HCT116 (cell line): Measurements from ENCODE around the gene LFNG. TPM values are rescaled to one million over a fixed set of nuclear protein-coding genes. Genes with fewer than 3 reads are reported as not detected.

Experiments
- ATAC-seq: fragments of 200-7000 bp; cut with Tn5 transposase; 2 replicates; pipeline ENCODE4 v1.9.1; 2020; ENCODE audit warnings: mild to moderate bottlenecking, moderate library complexity
- BruUV-seq: library from RNA; stranded (reverse); fragments of 400-500 nt; replicated peaks from 2 replicates; lab custom pipeline; 2021; lab: Mats Ljungman, UMichigan
- CTCF ChIA-PET: fragments of 300-600 bp; sonication (Branson Sonifier 250); formaldehyde crosslinking; loops from one replicate; lab custom pipeline; 2021; ENCODE audit warnings: antibody characterized with exemption; lab: Charles Lee
- POLR2A ChIA-PET: fragments of 300-600, 350-600 bp; sonication (Branson Sonifier 250); formaldehyde crosslinking; loops from one replicate; lab custom pipeline; 2021; ENCODE audit warnings: antibody characterized with exemption; lab: Charles Lee
- RAD21 ChIA-PET, 2 experiments: fragments of 300-600 bp; sonication (Branson Sonifier 250); formaldehyde crosslinking; loops; one replicate each; lab custom pipeline; 2023; ENCODE audit warnings: low total read pairs in 2 of 2; ENCODE audit not compliant: uncharacterized antibody in 2 of 2, unreplicated experiment in 2 of 2, low non-redundant PET in 1 of 2; lab: Charles Lee
- DNase-seq: peaks from one replicate; pipeline ENCODE4 v3.0.0-alpha.2; 2010; ENCODE audit warnings: low read depth, low spot score
- H2AFZ ChIP-seq: fragments of 200-600 bp; shearing (Covaris generic), sonication (generic); 2 replicates; pipeline ENCODE4 v1.6.1; 2017; ENCODE audit warnings: low read depth, mixed run types, mixed read lengths, antibody characterized with exemption, low read length; ENCODE audit not compliant: poor library complexity, severe bottlenecking
- H3K27ac ChIP-seq: 2 replicates; pipeline ENCODE4 v1.5.1; 2012; ENCODE audit warnings: low read depth, low read length
- H3K27me3 ChIP-seq: fragments of 200-600 bp; sonication (generic); 2 replicates; pipeline ENCODE4 v1.6.1; 2016; ENCODE audit warnings: mixed run types, low read length, mixed read lengths; ENCODE audit not compliant: insufficient read depth
- H3K36me3 ChIP-seq, 2 experiments: fragments of 200-500 bp in 1 of 2; fragments of 200-600 bp in 1 of 2; sonication (Bioruptor generic) in 1 of 2; sonication (generic) in 1 of 2; 2 replicates each; pipeline versions ENCODE4 v1.5.1 to v1.6.1; 2014 to 2016; ENCODE audit warnings: low read length in 2 of 2, inconsistent platforms in 1 of 2, mixed read lengths in 1 of 2, mixed run types in 1 of 2; ENCODE audit not compliant: insufficient read depth in 2 of 2, control insufficient read depth in 1 of 2
- H3K4me1 ChIP-seq, 2 experiments: fragments of 200-600 bp in 1 of 2; sonication (generic) in 1 of 2; 2 replicates each; pipeline versions ENCODE4 v1.5.1 to v1.6.1; 2012 to 2017; ENCODE audit warnings: low read length in 2 of 2, inconsistent platforms in 1 of 2, mild to moderate bottlenecking in 1 of 2, mixed read lengths in 1 of 2, mixed run types in 1 of 2, moderate library complexity in 1 of 2; ENCODE audit not compliant: insufficient read depth in 2 of 2, control insufficient read depth in 1 of 2
- H3K4me2 ChIP-seq: fragments of 200-600 bp; sonication (generic); 2 replicates; pipeline ENCODE4 v1.6.1; 2017; ENCODE audit warnings: mixed run types, low read length, mixed read lengths
- H3K4me3 ChIP-seq, 2 experiments: fragments of 200-600 bp in 1 of 2; sonication (generic) in 1 of 2; replicated peaks in 1 of 2; 2 replicates each; pipeline ENCODE4 v1.5.1; 2011 to 2016; ENCODE audit warnings: low read length in 2 of 2, control low read depth in 1 of 2, low read depth in 1 of 2, mild to moderate bottlenecking in 1 of 2, mixed read lengths in 1 of 2, mixed run types in 1 of 2
- H3K79me2 ChIP-seq: fragments of 200-600 bp; sonication (generic); 2 replicates; pipeline ENCODE4 v1.6.1; 2017; ENCODE audit warnings: mild to moderate bottlenecking, mixed run types, low read length, moderate library complexity, mixed read lengths; ENCODE audit not compliant: insufficient read depth
- H3K9ac ChIP-seq: fragments of 200-600 bp; sonication (generic); 2 replicates; pipeline ENCODE4 v1.6.1; 2016; ENCODE audit warnings: low read length, mixed read lengths
- H3K9me2 ChIP-seq: fragments of 200-600 bp; sonication (generic), shearing (Covaris generic); 2 replicates; pipeline ENCODE4 v1.6.1; 2017; ENCODE audit warnings: mixed run types, mild to moderate bottlenecking, moderate library complexity; ENCODE audit not compliant: insufficient read depth
- H3K9me3 ChIP-seq, 2 experiments: fragments of 200-500 bp in 1 of 2; fragments of 200-600 bp in 1 of 2; sonication (Bioruptor generic) in 1 of 2; sonication (generic) in 1 of 2; 2 replicates each; pipeline ENCODE4 v1.6.1; 2014 to 2017; ENCODE audit warnings: low read length in 2 of 2, mixed read lengths in 2 of 2, inconsistent platforms in 1 of 2, low read depth in 1 of 2, mild to moderate bottlenecking in 1 of 2, mixed run types in 1 of 2, moderate library complexity in 1 of 2; ENCODE audit not compliant: control insufficient read depth in 1 of 2, insufficient read depth in 1 of 2
- H4K20me1 ChIP-seq: fragments of 200-600 bp; sonication (generic), shearing (Covaris generic); 2 replicates; pipeline ENCODE4 v1.6.1; 2017; ENCODE audit warnings: mixed run types, mild to moderate bottlenecking, moderate library complexity; ENCODE audit not compliant: insufficient read depth
- ATF3 ChIP-seq: IDR thresholded peaks from 2 replicates; pipeline ENCODE4 v1.6.1; 2012
- CBX3 ChIP-seq: IDR thresholded peaks from 2 replicates; pipeline ENCODE4 v1.6.1; 2012; ENCODE audit warnings: low read depth
- CTCF ChIP-seq, 3 experiments: fragments of 200-600 bp in 1 of 3; sonication (generic) in 1 of 3; IDR thresholded peaks in 2 of 3; conservative IDR thresholded peaks in 1 of 3; 2 replicates each; pipeline ENCODE4 v1.5.1; 2012 to 2017; ENCODE audit warnings: low read depth in 2 of 3, low read length in 2 of 3, antibody characterized with exemption in 1 of 3, borderline replicate concordance in 1 of 3, control low read depth in 1 of 3, mild to moderate bottlenecking in 1 of 3, mixed read lengths in 1 of 3, mixed run types in 1 of 3, moderate library complexity in 1 of 3; ENCODE audit not compliant: insufficient read depth in 1 of 3
- POLR2A ChIP-seq: IDR thresholded peaks from 2 replicates; pipeline ENCODE4 v1.7.0; 2011; ENCODE audit warnings: borderline replicate concordance; ENCODE audit not compliant: insufficient read depth, insufficient read length; ENCODE audit errors: extremely low read depth
- POLR2AphosphoS5 ChIP-seq: IDR thresholded peaks from 2 replicates; pipeline ENCODE4 v1.6.1; 2011; ENCODE audit warnings: mild to moderate bottlenecking, low read depth, low read length, moderate library complexity
- REST ChIP-seq: IDR thresholded peaks from 2 replicates; pipeline ENCODE4 v1.6.1; 2012; ENCODE audit warnings: low read depth
- SIN3A ChIP-seq: IDR thresholded peaks from 2 replicates; pipeline ENCODE4 v1.6.1; 2012; ENCODE audit warnings: low read depth
- SP1 ChIP-seq: IDR thresholded peaks from 2 replicates; pipeline ENCODE4 v1.6.1; 2012; ENCODE audit warnings: low read depth
- TCF7L2 ChIP-seq: IDR thresholded peaks from 2 replicates; pipeline ENCODE4 v1.7.0; 2011; ENCODE audit warnings: borderline replicate concordance, inconsistent platforms; ENCODE audit not compliant: insufficient read depth, insufficient read length; ENCODE audit errors: extremely low read depth
- ZFX ChIP-seq: fragments of 450-650 bp; IDR thresholded peaks from 2 replicates; pipeline ENCODE4 v1.6.1; 2017
- ZNF274 ChIP-seq: fragments of 200-500 bp; sonication (Bioruptor generic); IDR thresholded peaks from 2 replicates; pipeline ENCODE4 v1.6.1; 2014; ENCODE audit warnings: mild to moderate bottlenecking, low read depth, low read length, inconsistent platforms
- intact Hi-C: fragments of 100-400 bp; cut with micrococcal nuclease; formaldehyde crosslinking; loops from 2 replicates; pipeline ENCODE4 v1.10.0; 2022
- total RNA-seq: library from RNA; stranded (reverse); gene quantifications from one replicate; pipeline ENCODE4 v1.2.1, GENCODE V29; 2021; ENCODE audit not compliant: unreplicated experiment

The LFNG gene
- total RNA-seq, 1 experiment from 2014 or later, result 14.3 TPM

- intact Hi-C loops, result no loop called here
- no peaks in the 10 kb centered on the region for H3K79me2 ChIP-seq
- ChIA-PET CTCF (interaction anchor here (1.1 to 2.6 kb wide), 3 partner anchors 11 to 53 kb away, joined by 3 to 63 read pairs (median 13); no protein-coding TSS in a partner anchor), POLR2A (interaction anchor here (0.5 kb wide), 1 partner anchor 18 kb away, joined by 4 read pairs; no protein-coding TSS in a partner anchor), RAD21 (interaction anchor here in 1 of 2 experiments (1.0 to 2.2 kb wide), 2 partner anchors 19 kb away, joined by 4 to 12 read pairs; no protein-coding TSS in a partner anchor)
- no peaks in the 10 kb centered on the region for H3K27me3 ChIP-seq
- ATAC-seq (no peak), DNase-seq (no peak)
- no peak overlapping the region for H3K4me2 ChIP-seq
- no TSS peak for BruUV-seq
- no peaks in the 10 kb centered on the region for H4K20me1 ChIP-seq
- H3K36me3 ChIP-seq, result no peaks in the 10 kb centered on the region
- no peak overlapping the region for H3K27ac ChIP-seq
- peaks cover 4 to 15% of the 10 kb centered on the region in 2 experiments; a peak in 2 of 4 replicates for H3K4me1 ChIP-seq
- H3K9me3 ChIP-seq, result no peaks in the 10 kb centered on the region
- no peak overlapping the region for H3K9ac ChIP-seq
- no peak overlapping the region for H3K4me3 ChIP-seq
- TF ChIP-seq ZNF274, result no peak
- no peak for TF ChIP-seq REST
- TF ChIP-seq CBX3, result no peak
- TF ChIP-seq ATF3, result no peak
- TF ChIP-seq POLR2A, result no peak
- no peak for TF ChIP-seq TCF7L2
- no peak for TF ChIP-seq SP1
- TF ChIP-seq POLR2AphosphoS5, result no peak
- TF ChIP-seq SIN3A, result no peak
- TF ChIP-seq ZFX, result no peak
- no peak for TF ChIP-seq CTCF (IDR thresholded peaks at IDR 0.05 in 2 of 3, conservative IDR thresholded peaks at IDR 0.05 in 1 of 3; ENCODE audit: borderline replicate concordance in 1 of 3, insufficient read depth in 1 of 3, low read depth in 2 of 3, low read length in 2 of 3)
- H2AFZ ChIP-seq, result no peak overlapping the region
- H3K9me2 ChIP-seq, result no peaks in the 10 kb centered on the region
Observed at GRCh38 chr7:2470204-2471021, 49.2 kb upstream of the LFNG start.
